Fibroblast of villous mesenchyme (primary cell): ENCODE measurements around the gene NLRC3. TPM values are rescaled to one million over a fixed set of nuclear protein-coding genes. Genes with fewer than 3 reads are reported as not detected.

Experiments used
- DNase-seq: peaks from one replicate; pipeline ENCODE4 v3.0.0-alpha.2; 2010; ENCODE audit warnings: low read depth
- H3K4me3 ChIP-seq: 2 replicates; pipeline ENCODE4 v1.5.1; 2011; ENCODE audit warnings: low read depth, mild to moderate bottlenecking, low read length
- total RNA-seq: library from RNA; depleted of rRNA; stranded (reverse); fragments of >200 nt; gene quantifications from 2 replicates; pipeline ENCODE4 v1.2.3, GENCODE V29; 2012
- TF ChIP-seq, protein P1 (sequence below): IDR thresholded peaks from 2 replicates; pipeline ENCODE4 v1.5.1; 2012; ENCODE audit warnings: low read depth, mild to moderate bottlenecking, low read length; ENCODE audit not compliant: insufficient read depth

Gene NLRC3
- total RNA-seq, 1 donor, result not detected

DNA sequence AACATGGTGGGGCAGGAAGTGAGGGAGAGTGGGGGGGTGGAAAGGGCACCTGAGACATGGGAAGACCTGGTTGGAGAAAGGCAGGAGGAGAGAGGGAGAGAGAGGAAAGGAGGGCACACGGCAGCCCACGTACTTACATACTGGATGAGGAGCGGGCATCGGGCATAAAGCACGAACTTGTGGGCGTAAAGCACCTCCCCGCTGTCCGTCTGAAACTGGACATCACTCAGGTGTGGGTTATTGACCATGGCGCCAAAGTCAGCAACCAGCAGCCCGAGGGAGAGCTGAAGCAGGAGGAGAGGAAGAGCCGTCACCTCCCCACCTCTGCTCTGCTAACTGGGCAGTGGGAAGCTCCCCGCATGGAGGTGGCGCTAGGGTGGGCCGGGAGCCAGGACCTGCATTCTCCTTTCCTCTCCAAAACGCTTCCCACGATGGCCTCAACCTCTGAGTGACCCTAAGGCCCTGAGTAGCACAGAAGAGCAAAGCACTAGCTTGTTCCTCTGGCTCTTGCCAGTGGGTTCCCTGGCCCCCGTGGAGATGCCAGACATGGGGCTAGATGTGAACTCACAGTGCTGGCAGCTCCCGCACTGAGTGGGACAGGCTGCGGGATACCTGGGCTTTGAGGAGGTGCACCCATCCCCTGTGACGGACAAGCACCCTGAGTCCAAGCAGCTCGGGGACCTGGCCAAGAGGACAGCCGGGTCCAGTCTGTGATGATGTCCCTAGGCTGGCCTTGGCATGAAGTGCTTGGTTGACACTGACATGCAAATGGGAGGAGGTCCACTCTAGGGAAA is 17.3 kb upstream of the NLRC3 start:
- TF ChIP-seq, protein P1, sequence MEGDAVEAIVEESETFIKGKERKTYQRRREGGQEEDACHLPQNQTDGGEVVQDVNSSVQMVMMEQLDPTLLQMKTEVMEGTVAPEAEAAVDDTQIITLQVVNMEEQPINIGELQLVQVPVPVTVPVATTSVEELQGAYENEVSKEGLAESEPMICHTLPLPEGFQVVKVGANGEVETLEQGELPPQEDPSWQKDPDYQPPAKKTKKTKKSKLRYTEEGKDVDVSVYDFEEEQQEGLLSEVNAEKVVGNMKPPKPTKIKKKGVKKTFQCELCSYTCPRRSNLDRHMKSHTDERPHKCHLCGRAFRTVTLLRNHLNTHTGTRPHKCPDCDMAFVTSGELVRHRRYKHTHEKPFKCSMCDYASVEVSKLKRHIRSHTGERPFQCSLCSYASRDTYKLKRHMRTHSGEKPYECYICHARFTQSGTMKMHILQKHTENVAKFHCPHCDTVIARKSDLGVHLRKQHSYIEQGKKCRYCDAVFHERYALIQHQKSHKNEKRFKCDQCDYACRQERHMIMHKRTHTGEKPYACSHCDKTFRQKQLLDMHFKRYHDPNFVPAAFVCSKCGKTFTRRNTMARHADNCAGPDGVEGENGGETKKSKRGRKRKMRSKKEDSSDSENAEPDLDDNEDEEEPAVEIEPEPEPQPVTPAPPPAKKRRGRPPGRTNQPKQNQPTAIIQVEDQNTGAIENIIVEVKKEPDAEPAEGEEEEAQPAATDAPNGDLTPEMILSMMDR, result no peak
- H3K4me3 ChIP-seq, result no peak overlapping the region
- no peak for DNase-seq

DNA sequence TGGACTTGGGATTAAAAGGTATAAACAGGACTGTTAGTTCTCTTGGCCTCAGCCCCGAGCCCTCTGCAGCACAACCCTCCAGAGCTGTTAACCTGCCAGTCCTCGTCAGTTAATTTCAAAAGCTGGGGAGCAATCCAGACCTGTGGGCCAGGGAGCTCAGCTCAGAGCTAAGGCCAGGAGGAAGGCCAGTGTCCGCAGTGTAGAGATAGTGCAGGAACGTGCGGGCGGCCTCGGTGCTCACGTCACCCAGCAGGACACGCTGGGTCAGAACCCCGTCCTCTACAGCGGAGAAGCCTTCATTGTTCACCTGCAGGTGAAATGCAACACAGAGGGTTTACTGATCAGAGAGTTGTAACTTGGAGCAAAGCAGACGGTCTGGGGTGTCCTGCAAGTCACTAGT is 15.4 kb upstream of the NLRC3 start:
- TF ChIP-seq, protein P1, result no peak
- no peak overlapping the region for H3K4me3 ChIP-seq
- no peak for DNase-seq

DNA sequence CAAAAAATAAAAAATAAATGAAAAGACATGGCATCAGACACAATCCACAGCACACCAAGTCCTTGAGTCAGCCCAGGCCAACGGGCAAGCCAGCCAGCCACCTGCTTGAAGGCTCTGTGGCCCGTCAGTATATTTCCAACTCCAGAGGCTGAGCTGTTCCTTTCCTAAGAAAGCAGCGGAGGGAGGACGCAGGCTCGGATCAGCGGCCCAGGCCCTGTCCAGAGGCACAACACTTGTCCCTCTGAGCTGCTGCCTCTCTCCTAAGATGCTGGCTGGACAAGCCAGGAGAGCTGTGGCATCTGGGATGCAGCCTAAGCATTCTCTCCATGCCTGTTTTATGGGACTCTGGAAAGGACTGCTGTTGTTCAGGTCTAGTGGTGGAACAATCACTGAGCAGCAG is 14.8 kb upstream of the NLRC3 start:
- DNase-seq, result no peak
- TF ChIP-seq, protein P1, result no peak
- no peak overlapping the region for H3K4me3 ChIP-seq

DNA sequence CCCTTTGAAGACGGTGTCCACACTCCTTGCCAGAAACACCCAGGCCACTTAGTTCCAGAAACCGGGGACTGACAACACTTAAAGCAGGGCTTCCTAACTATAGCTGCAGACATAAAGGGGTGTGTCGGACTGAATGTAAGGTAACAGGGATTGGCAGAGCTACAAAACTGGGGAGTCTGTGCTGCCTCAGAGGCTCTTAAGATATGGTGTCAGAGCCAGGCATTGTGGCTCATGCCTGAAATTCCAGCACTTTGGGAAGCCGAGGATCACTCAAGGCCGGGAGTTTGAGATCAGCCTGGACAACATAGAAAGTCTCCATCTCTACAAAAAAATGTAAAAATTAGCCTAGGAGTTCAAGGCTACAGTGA is 14.2 kb upstream of the NLRC3 start:
- TF ChIP-seq, protein P1, result no peak
- DNase-seq, result no peak

DNA sequence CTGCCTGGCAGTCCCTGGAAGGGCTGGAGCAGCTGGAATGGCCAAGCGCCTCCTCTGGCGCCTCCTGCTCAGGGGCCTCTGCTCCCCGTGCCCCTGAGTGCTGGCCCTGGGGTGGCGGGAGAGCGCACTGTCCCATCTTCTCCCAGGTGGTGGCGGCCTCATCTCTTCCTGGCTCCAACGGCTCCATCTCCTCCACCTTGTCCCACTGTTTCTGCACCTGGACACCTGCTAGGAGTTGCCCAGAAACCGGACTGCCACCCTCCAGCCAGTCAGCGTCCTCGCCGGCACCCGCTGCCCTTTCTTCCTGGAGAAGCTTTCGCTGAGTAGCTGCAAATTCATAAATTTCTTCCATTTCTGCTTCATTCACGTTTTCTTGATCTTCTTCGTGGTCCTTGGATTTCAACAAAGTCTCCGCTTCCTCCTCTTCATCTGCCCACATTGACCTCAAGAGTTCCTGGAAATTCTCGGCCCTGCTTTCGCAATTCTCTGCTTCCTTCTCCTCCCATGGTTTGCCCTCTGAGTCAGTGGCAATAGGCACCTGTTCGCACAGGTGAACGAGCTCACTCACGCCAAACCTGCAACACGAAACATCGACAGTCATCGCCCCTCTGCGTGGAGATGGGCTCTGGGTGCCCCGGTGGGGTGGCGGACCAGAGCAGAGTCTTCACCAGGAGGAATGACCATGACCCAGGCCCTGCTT is 13.7 kb upstream of the NLRC3 start:
- no peak overlapping the region for H3K4me3 ChIP-seq
- TF ChIP-seq, protein P1, result no peak
- DNase-seq, result no peak

More for the DNA sequence above, 14.2 kb upstream of the NLRC3 start:
- H3K4me3 ChIP-seq, result no peak overlapping the region

DNA sequence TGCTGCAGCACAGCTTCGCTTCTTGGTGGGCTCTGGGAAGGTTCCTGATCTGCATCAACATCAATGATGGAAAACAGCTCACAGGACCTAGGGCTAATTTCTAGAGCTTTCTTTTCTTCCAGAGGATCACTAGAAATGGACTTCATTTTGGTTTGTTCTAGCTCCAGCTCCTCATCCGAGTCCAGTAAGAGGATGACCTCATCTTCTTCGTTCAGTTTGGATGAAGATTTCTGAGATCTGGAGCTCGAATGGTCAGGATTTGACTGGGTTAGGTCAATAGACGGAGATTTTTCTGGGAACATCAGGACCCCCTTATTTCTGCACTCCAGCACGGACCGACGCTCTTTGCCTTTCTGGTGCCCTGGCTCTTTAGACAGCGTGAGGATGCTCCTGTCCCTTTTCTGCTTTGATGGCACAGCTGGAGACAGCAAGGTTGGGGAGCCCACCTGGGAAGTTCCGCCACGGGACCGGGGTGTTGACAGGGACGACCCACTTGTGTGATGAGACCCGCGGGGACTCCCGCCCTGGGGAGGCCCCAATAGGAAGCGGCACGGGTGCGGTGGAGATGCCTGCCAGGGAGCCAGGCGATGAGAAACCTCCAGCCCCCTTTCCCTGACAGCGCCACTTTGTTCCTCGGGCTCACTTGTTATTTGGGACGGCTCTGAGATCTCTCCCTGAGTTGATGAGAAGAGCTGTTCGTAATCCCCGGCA is 12.9 kb upstream of the NLRC3 start:
- no peak for DNase-seq
- TF ChIP-seq, protein P1, result no peak
- H3K4me3 ChIP-seq, result no peak overlapping the region
